Heart left ventricle (tissue), 13 donors: ENCODE measurements around the gene CLCF1.

ENCODE experiments used
- CTCF ChIP-seq, 12 donors: fragments of 200-600 bp; sonication (generic) in 4 of 12; IDR thresholded peaks; one replicate each; pipeline versions ENCODE4 v1.5.0 to v1.8.0; 2018 to 2022; ENCODE audit warnings: antibody characterized with exemption in 12 of 12, mild to moderate bottlenecking in 5 of 12
- POLR2A ChIP-seq, 2 donors: fragments of 450-650 bp; IDR thresholded peaks; one replicate each; pipeline ENCODE4 v1.6.1; 2017; ENCODE audit warnings: antibody characterized with exemption in 2 of 2, mild to moderate bottlenecking in 2 of 2, moderate library complexity in 2 of 2
- donor health status: ischemic (EF 13 %, LVEDD 7.1; RV severe dilation, severe dysfunction).
- donor health status: DM: no; HTN: yes; CAD: no.
- donor health status: DM: no; HTN: no; CAD: no.
- donor health status: ischemic (EF 25% LVEDD 6.9; RV normal size, moderate dysfunction).
- donor health status: ischemic (EF 25% LVEDD 5.7; RV mildly dilated, moderate dysfunction).
- donor health status: ischemic (EF 35%, LVEDD 5.7; RV mildly dilated, moderate dysfunction).
- donor health status: nonischemic (EF 11% LVEDD 7.7; RV severe dilation, severe dysfunction).
- donor health status: DM: yes; HTN: yes; CAD: no.
- donor health status: PGD.
- donor health status: ischemic (EF 29% LVEDD 5.4; RV normal size, mild dysfunction).
- donor health status: nonischemic (EF 23%, LVEDD 6.1; RV moderate dilation, normal function).

GRCh38 chr11:67420147-67420645, 46.8 kb upstream of the CLCF1 start:
- TF ChIP-seq POLR2A (IDR thresholded peaks at IDR 0.05), result no peak
- no peak for TF ChIP-seq CTCF (IDR thresholded peaks at IDR 0.05)
